ENCODE measurements around the gene RGS9BP. TPM values are rescaled to one million over a fixed set of nuclear protein-coding genes. Genes with fewer than 3 reads are reported as not detected.

The RGS9BP gene
- total and polyA plus RNA-seq, 3 donors from 2014 or later = 0.58 to 2.4 (median 0.94) TPM

Small RNAs within 50 kb of the gene (small RNA-seq; reads per million reads assigned to genes)
- gene RN7SL789P = 0 reads per million in 2 donors

Other genes starting within 250 kb of the RGS9BP start
- 100 to 1,000 TPM; 152 to 157 TPM for gene PDCD5, start 94.7 kb upstream of the RGS9BP start, total RNA-seq
- gene PDCD5, start 94.7 kb upstream of the RGS9BP start, polyA plus RNA-seq (ENCODE audit: insufficient read depth, low read depth, low replicate concordance) = 114 TPM
- gene ANKRD27, start 668 bp upstream of the RGS9BP start, total RNA-seq = 10 to 100 TPM; 45.8 to 54.4 TPM
- 34.6 TPM for gene ANKRD27, start 668 bp upstream of the RGS9BP start, polyA plus RNA-seq (ENCODE audit: insufficient read depth, low read depth, low replicate concordance)
- 10 to 100 TPM; 11.3 to 15.5 TPM for gene NUDT19, start 16.0 kb downstream of the RGS9BP start, total RNA-seq
- 6.7 TPM for gene NUDT19, start 16.0 kb downstream of the RGS9BP start, polyA plus RNA-seq (ENCODE audit: insufficient read depth, low read depth, low replicate concordance)
- gene TDRD12, start 43.9 kb downstream of the RGS9BP start, total RNA-seq = 10 to 100 TPM; 24.3 to 30.6 TPM
- gene TDRD12, start 43.9 kb downstream of the RGS9BP start, polyA plus RNA-seq (ENCODE audit: insufficient read depth, low read depth, low replicate concordance) = 33.4 TPM
- gene SLC7A9, start 193.9 kb downstream of the RGS9BP start, total RNA-seq = 1 to 10 TPM in 1 of 2 donors, under 1 TPM in 1; 0.79 to 1.6 TPM
- 1.2 TPM for gene SLC7A9, start 193.9 kb downstream of the RGS9BP start, polyA plus RNA-seq (ENCODE audit: insufficient read depth, low read depth, low replicate concordance)